ENCODE data around the gene SH3TC2.

SH3TC2 gene

DNA sequence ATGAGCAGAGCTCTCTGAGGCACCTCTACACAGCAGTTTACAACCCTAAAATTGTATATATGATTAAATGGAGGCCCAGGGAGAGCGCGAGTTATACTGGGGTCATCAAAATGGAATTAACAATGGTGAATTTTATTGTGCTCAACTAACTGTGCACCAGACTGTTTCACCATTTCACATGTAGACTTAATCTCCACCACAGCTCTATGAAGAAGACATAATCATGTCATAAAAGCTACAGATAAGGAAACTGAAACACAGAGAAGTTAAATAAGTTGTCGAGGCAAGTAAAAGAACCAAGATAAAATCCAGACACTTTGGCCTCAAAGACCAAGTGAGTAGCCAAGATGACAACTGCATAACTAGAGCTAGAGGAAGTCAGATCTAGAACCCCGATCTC lies 1.5 kb downstream of the SH3TC2 start:
- in situ Hi-C loops (cut with MboI; ENCODE audit: low sequenced_read_pairs) = no loop called here

DNA sequence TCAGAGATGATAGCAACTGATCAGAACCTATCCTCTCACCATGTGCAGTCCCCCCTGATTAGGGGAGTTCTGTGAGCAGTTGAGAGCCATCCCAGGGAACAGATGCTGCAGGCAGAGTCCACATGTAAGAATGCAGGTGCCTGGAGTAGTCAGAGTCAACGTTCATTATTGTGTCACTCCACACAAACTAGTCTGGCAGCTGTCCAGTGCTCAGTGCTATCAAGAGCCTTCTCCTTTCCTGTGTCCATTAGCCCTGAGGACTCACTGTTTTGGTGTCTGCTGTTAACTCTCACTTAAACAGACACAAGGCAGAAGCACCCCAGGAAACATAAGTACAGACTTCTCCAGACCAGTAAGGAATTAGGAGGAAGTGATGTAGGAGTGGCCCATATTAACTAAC lies 2.5 kb downstream of the SH3TC2 start:
- in situ Hi-C loops (cut with MboI; ENCODE audit: low sequenced_read_pairs) = no loop called here

DNA sequence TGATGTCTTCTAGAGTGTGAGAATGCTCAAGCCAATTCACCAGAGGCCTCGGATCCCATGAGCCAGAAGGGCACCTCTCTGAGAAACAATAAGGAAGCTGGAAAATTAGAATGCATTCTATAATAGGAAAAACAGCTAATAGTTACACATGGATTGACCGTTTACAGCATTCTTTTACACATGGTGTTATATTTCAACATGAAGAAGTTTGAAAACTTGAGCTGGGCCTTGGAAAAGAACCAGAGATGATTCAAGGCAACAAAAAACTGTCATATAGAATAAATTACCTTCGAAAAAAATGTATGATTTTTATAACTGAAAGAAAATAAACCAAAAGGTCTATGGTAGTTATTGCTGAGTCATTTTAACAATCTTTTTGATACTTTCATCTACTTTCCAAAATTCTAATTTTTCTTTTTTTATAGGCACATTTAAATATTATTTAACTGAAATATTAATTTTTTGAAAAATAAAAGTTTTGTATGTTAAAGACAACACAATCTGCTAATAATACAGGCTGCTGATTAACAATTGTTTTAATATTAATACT lies 6.2 kb downstream of the SH3TC2 start:
- in situ Hi-C loops (cut with MboI; ENCODE audit: low sequenced_read_pairs) = no loop called here

DNA sequence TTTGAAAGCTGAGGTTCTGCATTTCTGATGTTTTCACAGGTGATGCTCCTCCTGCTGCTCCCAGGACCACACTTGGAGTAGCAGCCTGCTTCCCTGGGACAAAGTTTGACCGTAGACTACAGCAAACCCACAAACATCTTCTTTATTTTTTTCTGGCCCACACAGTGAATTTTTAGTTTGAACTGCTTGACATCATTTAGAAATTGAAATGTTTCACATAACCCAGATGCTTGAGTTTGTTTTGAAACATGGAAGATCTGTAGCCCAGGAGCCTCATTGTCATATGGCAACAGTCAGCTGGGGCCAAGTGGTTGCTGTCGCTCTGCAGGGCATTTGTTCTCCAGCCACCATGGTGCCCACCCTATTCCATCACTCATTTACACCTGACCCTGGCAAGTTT lies 8.4 kb downstream of the SH3TC2 start:
- in situ Hi-C loops (cut with MboI; ENCODE audit: low sequenced_read_pairs) = no loop called here

DNA sequence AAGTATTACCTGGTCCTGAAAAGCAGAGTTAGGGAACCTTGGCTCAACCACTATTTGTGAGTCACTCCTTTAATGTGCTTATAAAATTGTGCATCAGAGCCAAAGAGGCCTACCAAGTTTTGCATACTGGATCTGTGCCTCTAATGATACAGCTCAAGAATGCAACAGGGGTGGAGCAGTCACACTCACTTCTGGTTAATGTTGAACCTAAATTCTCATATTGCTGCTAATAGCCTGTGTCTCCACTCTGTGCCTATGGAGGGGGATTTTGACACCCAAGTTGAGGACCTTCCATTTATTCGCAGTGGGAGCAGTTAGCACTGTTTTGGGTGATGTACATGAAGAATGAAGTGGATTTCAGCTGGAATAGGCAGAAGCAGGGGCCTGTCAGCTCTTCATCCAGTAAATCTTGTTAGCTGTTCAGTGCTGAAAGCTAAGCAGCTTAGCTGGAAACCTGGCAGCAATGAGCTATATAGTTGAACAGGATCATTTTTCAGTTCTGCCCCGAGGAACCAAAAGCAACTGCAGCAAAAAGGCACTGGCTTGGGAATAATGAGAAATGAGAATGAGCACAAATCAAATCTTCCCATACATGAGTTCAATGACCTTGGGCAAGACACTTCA lies 9.7 kb downstream of the SH3TC2 start:
- in situ Hi-C loops (cut with MboI; ENCODE audit: low sequenced_read_pairs) = no loop called here

DNA sequence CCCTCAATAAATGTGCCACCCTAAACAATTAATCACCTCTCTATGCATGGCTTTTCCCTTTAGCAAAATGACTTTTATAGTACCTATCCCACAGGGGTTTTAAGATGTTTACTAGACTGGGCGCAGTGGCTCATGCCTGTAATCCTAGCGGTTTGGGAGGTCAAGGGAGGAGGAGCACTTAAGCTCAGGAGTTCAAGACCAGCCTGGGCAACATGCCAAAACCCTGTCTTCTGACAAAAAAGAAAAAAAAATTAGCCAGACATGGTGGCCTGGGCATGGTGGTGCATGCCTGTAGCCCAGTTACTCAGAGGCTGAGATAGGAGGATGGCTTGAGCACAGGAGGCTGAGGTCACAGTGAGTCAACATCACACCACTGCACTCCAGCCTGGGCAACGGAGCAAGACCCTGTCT lies 13.5 kb downstream of the SH3TC2 start:
- in situ Hi-C loops (cut with MboI; ENCODE audit: low sequenced_read_pairs) = no loop called here

DNA sequence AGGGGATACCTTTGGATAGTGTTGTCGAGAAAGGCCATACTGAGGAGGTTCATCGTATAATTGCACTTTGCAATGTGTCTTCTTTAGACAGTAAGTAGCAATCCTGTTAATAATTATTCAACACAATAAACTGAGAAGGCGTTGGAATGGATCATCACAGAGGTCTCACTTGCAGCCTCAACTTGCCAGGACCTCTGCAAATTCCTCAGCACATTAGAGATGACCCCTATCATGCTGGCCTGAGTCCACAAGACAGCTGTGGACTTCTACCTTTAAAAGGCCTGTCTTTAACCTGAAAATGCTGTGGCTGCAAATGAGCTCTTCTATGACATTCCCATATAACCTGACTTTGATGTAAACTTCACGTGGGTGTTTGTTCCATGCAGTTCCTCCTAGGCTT lies 14.1 kb downstream of the SH3TC2 start:
- in situ Hi-C loops (cut with MboI; ENCODE audit: low sequenced_read_pairs) = no loop called here

DNA sequence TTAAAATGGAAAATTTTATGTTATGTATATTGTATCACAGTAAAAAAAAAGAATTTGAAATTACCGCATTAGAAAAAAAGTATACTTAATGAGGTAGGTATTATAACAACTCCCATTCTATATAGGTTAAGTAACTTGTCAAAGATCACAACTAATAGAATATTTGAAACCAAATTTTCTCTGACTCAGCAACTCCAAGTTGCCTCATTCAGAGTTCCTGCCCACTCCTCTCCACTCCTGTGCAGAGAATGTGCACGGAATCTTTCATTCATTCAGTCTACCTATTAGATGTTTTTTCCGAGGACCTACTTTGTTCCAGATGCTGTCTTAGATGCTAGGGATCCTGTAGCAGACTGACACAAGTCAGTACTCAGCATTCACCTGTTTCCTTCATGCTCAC lies 15.4 kb downstream of the SH3TC2 start:
- in situ Hi-C loops (cut with MboI; ENCODE audit: low sequenced_read_pairs) = no loop called here

DNA sequence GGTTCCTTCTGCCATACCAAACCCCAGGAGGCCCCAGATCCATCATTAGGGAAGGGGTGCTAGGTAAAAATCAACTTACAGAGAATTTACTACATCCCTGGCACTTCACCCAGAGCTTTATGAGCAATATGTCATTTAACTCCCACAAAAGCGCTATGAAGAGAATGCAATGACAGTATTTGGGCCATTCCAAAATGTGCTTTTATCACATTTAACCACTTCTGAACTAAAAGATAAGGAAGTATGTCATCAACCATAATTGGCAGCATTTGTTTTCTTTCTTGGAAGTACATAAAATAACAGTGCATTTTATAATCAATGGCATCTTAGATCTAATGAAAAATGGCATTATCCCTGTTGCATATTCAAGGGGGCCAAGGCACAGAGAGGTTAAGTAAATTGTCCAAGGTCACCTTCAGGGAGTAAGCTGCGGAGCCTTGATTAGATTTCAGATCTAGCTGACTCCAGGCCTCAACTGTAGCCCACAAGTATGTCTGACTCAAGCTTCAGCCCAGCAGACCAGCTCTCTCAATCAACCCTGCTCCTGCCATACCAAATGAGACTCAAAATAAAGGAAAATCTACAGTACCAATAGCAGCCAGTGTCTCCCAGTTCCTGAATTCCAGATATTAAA lies 16.5 kb downstream of the SH3TC2 start:
- in situ Hi-C loops (cut with MboI; ENCODE audit: low sequenced_read_pairs) = no loop called here

DNA sequence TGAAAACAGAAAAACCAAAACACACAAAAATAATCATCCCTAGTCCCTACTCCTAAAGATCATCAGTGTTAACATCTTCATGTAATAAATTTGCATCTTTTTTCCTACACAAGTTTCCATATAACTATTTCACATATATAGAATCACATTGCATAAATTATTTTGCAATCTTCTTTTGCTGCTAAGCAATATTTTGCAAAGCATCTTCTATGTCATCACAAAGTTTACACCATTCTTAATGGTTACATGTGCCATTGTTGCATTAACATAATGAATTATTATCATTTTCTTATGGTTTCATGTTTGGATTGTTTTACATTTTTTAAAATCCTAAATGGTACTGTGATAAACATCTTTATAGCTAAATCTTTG lies 17.8 kb downstream of the SH3TC2 start:
- in situ Hi-C loops (cut with MboI; ENCODE audit: low sequenced_read_pairs) = no loop called here

DNA sequence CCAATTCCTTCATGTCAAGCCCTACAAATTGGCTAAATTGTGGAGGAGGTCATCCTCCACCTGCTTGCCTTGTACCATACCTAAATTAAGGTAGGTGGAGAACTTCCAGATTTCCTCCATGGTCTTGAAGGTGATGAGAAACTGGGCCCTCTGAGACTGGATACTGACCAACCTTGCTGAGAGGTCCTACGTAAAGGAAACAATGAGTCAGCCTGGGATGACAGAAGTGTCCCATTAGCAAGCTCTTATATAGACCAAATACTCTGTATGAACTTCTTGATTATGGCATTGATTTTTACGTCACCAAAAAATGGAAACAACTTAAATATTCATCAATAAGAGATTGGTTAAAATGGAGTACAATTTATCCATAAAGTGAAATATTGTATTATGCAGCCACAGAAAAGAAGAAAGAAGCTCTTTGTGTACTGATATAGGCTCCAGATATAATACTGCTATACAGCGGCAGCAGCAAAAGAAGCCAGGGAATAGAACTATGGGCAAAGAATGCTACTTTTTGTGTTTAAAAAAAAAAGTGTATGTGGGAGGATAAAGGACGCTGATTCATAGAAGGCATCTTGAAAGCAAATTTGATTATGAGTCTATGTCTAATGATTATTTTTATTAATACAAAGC lies 18.3 kb downstream of the SH3TC2 start:
- in situ Hi-C loops (cut with MboI; ENCODE audit: low sequenced_read_pairs) = no loop called here

DNA sequence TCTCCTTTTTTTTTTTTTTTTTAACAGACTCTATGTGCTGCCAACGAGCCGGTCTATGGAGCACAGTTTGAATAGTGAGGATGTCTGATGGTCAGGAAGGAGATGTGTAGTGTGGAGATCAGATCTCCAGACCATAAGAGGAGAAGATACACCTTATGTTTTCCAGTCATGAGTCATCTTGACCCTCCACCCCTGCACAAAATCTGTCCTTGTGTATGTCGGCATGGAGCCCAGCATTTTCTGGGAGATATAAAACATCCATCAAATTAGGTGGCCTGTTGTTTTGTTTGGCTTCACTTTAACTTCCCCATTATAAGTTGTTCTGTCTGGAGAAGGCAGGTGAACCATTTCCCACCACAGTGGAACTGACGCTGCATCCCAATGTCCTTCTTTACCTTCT lies 19.2 kb downstream of the SH3TC2 start:
- in situ Hi-C loops (cut with MboI; ENCODE audit: low sequenced_read_pairs) = no loop called here

DNA sequence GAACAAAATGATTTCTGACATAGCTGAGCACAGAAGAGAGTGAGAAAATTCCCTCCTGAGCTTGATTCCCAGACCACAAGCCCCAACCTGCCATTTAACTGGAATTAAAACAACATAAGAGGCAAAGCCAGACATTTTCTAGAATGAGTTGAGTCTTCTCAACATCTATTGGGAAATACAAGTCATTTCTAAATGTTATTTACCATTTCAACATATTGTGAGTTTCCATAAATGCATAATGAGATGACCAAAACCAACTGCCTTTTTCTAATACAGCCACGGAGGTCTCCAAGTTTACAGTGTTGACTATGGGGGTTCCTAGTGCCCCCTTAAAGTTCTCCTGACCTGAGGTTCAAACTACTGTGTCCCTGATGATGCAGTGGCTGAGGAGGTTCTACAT lies 20.0 kb downstream of the SH3TC2 start:
- in situ Hi-C loops (cut with MboI; ENCODE audit: low sequenced_read_pairs) = no loop called here

DNA sequence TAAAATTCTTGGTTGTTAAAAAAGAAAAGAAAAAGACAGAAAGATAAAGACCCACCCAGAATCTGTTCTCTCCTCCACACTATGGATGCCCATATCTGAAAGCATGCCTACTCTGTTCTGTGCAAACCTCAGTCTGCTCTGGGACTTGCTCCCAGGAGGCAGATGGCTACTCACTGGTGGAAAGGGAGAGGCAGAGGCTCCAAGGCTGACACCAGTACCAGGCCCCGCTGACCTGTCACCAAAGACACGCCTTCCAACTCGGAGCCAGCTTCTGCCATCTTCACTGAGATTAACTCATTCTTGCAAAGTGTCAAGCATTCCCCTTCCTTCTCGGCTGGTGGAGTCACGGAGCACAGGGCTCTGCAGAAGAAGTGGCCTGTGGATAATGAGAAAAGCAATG lies 21.6 kb downstream of the SH3TC2 start:
- in situ Hi-C loops (cut with MboI; ENCODE audit: low sequenced_read_pairs) = no loop called here

DNA sequence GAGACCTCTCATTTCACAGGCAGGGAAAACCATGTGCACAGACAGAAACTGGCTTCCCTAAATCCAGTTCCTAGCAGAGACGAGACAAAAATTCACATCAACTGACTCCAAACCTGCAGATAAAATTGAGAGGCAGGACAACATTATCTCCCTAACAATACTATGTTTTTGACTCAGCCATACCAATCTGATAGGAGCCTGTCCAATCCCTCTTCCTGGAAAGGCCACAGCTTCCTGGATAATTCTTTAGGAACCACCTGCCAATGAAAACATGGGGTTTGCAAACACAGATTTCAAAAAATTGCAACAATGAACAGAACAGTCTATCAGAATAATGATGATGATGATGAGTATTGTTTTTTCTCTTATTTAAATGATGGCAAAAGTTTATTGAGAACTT lies 22.4 kb downstream of the SH3TC2 start:
- in situ Hi-C loops (cut with MboI; ENCODE audit: low sequenced_read_pairs) = no loop called here

DNA sequence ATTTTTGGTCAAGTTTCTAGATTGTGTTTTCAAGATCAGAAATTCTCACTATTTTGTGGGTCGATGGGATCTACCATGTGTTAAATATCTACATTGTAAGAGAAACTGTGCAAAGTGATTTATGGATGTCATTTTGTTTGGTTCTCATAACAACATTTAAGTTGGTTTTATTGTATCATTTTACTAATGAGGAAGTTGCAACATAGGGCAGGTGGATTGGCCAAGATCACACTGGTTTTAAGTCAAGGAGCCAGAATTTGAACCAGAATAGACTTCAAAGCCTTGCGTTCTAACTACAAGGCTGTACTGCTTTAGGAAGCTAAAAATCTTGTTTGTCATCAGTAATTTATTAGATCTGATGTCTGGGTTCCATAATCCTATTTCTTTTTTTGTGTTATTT lies 23.4 kb downstream of the SH3TC2 start:
- in situ Hi-C loops (cut with MboI; ENCODE audit: low sequenced_read_pairs) = loop anchor here (10.0 kb wide), 1 partner anchor 305 kb away; no protein-coding TSS in a partner anchor

DNA sequence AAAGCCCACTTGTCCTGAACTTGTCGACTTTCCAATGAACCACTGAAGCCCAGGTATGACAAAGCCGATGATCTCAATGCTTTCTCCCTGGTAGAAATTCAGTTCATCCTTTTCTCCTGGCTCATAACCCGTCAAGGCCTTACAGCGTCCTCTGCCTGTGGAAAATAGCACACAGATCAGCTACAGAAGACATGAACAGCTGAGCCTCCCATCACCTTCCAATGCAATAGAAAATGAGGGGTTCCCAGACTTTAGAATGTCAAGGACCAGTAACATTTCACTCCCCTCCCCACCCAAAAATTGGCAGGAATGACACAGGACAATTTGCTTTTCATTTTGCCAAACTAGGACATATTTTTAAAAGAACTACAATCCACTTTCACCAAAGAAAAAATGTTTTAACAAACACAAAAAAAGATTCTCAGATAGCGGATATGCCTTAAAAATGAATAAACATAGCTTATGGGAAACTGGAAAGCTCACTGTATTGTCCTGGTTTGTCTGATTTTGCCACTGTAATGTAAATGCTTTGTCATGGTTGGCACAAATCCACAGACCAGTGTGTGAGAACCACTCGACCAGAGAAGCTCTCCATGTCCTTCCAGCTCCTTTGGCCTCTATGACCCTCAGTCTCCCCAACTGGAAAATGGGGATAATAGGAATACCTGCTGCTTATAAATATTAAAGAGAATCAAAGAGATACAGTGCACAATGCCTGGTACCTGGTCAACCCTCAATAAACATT lies 24.4 kb downstream of the SH3TC2 start:
- in situ Hi-C loops (cut with MboI; ENCODE audit: low sequenced_read_pairs) = loop anchor here (10.0 kb wide), 1 partner anchor 304 kb away; no protein-coding TSS in a partner anchor

DNA sequence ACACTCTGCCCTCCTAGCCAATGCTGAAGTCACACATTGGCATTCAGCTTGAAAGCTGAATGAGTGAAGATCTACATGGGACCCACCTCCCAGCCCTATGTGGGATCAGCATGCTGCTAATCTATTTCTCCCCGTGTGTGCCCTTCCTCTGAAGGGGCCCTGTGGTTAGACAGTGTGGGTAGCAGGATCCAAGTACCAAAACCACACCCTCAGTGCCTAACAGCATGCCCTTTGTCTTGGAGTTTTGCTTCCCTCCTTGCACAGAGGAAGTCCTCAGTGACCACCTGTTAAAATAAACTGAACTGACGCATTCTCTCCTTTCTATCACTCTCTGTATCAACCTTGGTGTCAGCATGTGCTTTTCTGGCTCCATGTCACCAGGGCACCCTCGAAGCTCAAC lies 25.0 kb downstream of the SH3TC2 start:
- in situ Hi-C loops (cut with MboI; ENCODE audit: low sequenced_read_pairs) = loop anchor here (10.0 kb wide), 1 partner anchor 303 kb away; no protein-coding TSS in a partner anchor

DNA sequence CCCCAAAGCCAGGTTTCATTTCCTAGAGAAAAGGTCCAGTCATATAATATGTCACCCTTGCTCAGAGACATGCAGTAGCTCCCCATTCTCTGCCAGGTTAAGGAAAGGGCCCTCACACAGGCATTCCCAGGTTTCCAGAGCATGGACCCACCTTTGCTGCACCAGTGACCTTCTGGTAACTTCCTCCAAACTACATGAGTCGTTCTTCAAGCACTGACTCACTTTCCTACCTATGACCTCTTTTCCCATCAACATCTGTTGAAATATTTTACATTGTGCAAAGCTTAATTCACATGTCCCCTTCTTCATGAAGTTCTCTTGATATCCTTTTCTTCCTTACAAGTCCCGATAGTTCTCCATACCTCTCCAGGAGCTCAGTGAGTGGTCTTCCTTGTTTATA lies 25.9 kb downstream of the SH3TC2 start:
- in situ Hi-C loops (cut with MboI; ENCODE audit: low sequenced_read_pairs) = loop anchor here (10.0 kb wide), 1 partner anchor 302 kb away; no protein-coding TSS in a partner anchor

DNA sequence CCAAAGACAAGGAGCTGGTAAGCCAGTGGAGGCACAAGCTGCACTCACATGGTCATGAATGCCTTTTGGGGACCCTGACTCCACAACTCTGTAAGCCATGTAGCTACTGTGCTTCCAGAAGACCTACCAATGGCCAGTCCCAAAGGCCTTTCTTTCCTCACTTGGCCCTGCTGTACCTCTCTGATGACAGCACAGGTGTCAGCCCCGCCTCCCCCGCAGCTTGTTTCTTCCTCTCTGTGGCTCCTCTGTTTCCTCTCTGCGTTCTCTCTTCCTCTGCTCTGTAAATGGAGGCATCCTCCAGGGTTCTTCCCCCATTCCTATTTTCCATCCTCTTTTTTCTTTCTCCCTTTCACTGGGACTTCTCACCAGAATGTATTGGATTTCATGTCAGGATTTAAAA lies 26.7 kb downstream of the SH3TC2 start:
- in situ Hi-C loops (cut with MboI; ENCODE audit: low sequenced_read_pairs) = loop anchor here (10.0 kb wide), 1 partner anchor 301 kb away; no protein-coding TSS in a partner anchor

DNA sequence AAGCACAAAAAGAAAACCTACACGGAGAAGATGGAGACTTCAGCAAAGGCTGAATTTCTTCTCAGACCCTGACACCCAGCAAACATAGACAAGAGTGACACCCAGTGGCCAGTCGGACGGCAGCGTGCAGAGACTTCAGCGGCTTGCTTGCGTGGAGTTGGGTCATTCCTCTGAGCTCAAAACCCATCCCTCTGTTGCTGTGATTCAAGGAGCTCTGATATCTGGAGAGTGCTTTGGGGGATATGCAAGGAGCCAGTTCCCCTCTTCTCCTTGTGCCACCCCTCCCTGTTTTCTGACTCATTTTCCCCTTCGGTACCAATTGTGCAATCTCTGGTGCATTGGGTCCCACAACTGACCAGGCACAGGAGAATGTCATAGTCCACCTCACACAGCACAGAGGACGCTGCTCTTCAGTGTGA lies 27.5 kb downstream of the SH3TC2 start:
- in situ Hi-C loops (cut with MboI; ENCODE audit: low sequenced_read_pairs) = loop anchor here (10.0 kb wide), 1 partner anchor 301 kb away; no protein-coding TSS in a partner anchor

All from HL-60/S4 (cell line).